H1 (cell line): ENCODE measurements around the gene RPRM.

Source experiments
- CBX5 ChIP-seq: fragments of 300-800, 300-1000 bp; sonication (generic); IDR thresholded peaks from 2 replicates; pipeline ENCODE4 v1.7.1; 2016; ENCODE audit warnings: antibody characterized with exemption, low read length, low read depth
- CTCF ChIP-seq, 3 experiments: IDR thresholded peaks; 1 replicate in 2 of 3; 2 replicates in 1 of 3; pipeline versions ENCODE4 v1.5.1 to v1.6.1; 2011; ENCODE audit warnings: low read length in 3 of 3, mild to moderate bottlenecking in 3 of 3, inconsistent platforms in 2 of 3, low read depth in 1 of 3, moderate library complexity in 1 of 3; ENCODE audit not compliant: insufficient read depth in 1 of 3; ENCODE audit errors: control extremely low read depth in 1 of 3
- EP300 ChIP-seq, 2 experiments: IDR thresholded peaks; 1 replicate in 1 of 2; 2 replicates in 1 of 2; pipeline ENCODE4 v1.6.1; 2011 to 2012; ENCODE audit warnings: low read depth in 2 of 2, low read length in 2 of 2, mild to moderate bottlenecking in 2 of 2, borderline replicate concordance in 1 of 2, inconsistent platforms in 1 of 2, moderate library complexity in 1 of 2
- SRF ChIP-seq: IDR thresholded peaks from 2 replicates; pipeline ENCODE4 v1.6.1; 2011; ENCODE audit warnings: mild to moderate bottlenecking, low read depth, low read length, moderate library complexity

- TF ChIP-seq CTCF (IDR thresholded peaks at IDR 0.05; ENCODE audit: control extremely low read depth in 1 of 3, insufficient read depth in 1 of 3, low read depth in 1 of 3, low read length in 3 of 3) (no peak), CBX5 (no peak), EP300 (IDR thresholded peaks at IDR 0.05; ENCODE audit: borderline replicate concordance in 1 of 2, low read depth in 2 of 2, low read length in 2 of 2) (no peak), SRF (no peak)
Observed at GRCh38 chr2:153432381-153432780, 46.2 kb downstream of the RPRM start.
